T47D (cell line): ENCODE measurements around the gene CNGB1.
"Not testable (repeated sequence)": the region's sequence is repeated elsewhere in the genome, so short reads cannot be mapped to it uniquely, and the experiment has no call there.

Experiments
- DNase-seq, 2 experiments: peaks; one replicate each; pipeline versions ENCODE4 v3.0.0 to v3.0.0-alpha.2; 2011 to 2012; ENCODE audit warnings: low read depth in 1 of 2, low spot score in 1 of 2
- JUND ChIP-seq: IDR thresholded peaks from 2 replicates; pipeline ENCODE4 v1.6.1; 2012; ENCODE audit warnings: low read depth
- in situ Hi-C: cut with HindIII; loops from 2 replicates; pipeline ENCODE4 v1.10.0; 2016; ENCODE audit warnings: low sequenced_read_pairs, low pct_unique_long_range_greater_than_20kb

CNGB1 gene

GRCh38 chr16:57951204-57951960, 19.5 kb downstream of the CNGB1 start:
- no peak for TF ChIP-seq JUND
- in situ Hi-C loops, result no loop called here
- DNase-seq, result no peak

- no peak for DNase-seq
- TF ChIP-seq JUND, result no peak
- in situ Hi-C loops, result no loop called here
These were observed 20.5 kb downstream of the CNGB1 start for GRCh38 chr16:57950382-57950781.

DNA sequence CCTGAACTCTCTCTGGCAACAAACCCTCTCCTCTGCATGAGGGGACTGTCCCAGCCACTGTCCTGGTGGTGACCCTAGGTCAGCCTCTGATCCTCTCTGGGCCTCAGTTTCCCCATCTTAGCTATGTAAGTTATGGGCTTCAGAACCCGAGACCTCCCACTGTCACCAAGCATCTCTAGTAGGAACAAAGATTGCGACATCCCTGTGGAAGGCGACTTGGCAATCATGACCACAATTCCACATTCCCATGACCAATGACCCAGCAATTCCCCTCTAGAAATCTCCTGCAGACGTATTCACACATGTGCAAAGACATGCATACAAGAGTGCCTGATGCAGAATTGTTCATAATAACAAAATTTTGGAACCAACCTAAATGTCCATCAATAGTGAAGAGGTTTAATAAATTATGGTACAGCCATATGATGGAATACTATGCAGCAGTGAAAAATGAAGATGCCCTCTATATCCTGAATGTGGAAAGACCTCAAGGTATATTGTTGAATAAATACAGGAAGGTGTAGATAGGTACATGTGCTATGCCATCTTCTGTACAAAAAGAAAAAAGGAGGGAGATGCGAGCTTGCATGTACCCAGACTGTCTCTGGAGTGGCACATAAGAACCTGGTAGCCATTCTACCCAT, 21.2 kb downstream of the CNGB1 start:
- DNase-seq, result no peak
- in situ Hi-C loops, result no loop called here
- TF ChIP-seq JUND, result no peak

GRCh38 chr16:57949013-57949412, 21.9 kb downstream of the CNGB1 start:
- no peak for DNase-seq
- in situ Hi-C loops, result no loop called here

GRCh38 chr16:57948027-57948426, 22.9 kb downstream of the CNGB1 start:
- in situ Hi-C loops, result no loop called here

More at GRCh38 chr16:57949013-57949412, 21.9 kb downstream of the CNGB1 start:
- TF ChIP-seq JUND, result no peak

GRCh38 chr16:57947261-57947660, 23.7 kb downstream of the CNGB1 start:
- in situ Hi-C loops, result no loop called here
- no peak for TF ChIP-seq JUND
- no peak for DNase-seq

More at GRCh38 chr16:57948027-57948426, 22.9 kb downstream of the CNGB1 start:
- no peak for DNase-seq
- no peak for TF ChIP-seq JUND

DNA sequence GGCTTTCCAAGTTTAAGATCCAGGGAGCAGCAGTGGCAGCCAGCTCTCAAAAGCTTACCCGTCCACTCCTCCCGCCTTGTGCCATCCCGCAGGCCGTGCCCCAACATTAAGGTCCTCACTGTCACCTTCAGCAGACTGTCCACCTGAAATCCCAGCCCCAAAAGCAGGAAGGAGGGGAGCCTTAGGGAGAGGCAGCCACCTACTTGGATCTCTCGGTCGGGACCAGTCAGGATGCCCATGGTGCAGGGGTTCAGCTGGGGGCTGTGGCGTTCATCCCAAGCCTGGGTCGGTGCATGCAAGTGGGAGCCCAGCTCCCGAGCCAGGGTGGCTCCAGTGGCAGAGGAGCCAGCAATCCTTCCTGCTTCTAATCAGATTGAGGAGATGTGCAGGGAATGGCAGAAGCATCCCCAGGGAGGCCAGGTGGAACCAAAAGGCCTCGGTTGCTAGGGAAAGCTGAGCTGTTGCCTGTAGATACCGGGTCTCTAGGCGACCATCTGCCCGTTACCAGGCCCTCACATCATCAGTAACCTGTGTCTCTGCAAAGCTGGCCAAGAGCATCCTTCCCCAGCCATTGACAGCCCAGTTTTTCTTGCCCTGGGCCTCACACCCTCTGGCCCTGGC, 24.6 kb downstream of the CNGB1 start:
- in situ Hi-C loops, result no loop called here
- DNase-seq, result no peak
- TF ChIP-seq JUND, result no peak

GRCh38 chr16:57945740-57946138, 25.2 kb downstream of the CNGB1 start:
- no peak for TF ChIP-seq JUND
- no peak for DNase-seq
- in situ Hi-C loops, result no loop called here

DNA sequence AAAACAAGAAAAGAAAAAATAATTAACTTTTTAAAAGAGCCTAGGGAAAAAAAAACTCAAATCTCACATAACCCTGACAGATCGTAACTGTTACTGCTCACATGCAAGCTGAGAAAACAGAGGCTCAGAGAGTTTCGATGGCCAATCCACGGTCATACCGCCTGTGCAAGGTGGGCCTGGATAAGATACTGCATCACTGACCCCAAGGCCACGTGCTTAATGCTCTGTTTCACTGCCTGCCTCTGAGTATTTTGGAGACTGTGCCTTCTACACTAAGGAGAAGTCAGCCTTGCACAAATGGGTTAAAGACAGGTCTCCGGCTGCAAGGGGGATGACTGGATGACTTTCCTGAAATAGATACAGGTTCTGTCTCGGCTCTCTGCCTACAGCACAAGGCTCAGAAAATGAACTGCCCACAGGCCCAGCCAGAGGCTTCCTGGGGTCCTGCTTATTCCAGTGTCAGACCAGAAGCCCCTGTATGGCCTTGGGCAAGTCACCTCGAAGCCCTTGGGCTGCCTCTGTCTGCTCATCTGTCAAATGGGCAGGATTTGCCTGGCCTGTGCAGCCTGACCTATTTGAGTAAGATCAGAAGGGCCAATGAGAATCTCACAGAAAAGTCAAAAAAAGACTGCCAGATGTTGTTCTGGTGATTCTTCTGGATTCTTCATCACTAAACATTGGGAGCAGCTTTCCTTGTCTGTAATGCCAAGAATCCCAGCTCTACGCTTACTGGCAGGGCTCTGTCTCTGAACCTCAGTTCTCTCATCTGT, 25.8 kb downstream of the CNGB1 start:
- no peak for TF ChIP-seq JUND
- DNase-seq, result no peak
- in situ Hi-C loops, result no loop called here

DNA sequence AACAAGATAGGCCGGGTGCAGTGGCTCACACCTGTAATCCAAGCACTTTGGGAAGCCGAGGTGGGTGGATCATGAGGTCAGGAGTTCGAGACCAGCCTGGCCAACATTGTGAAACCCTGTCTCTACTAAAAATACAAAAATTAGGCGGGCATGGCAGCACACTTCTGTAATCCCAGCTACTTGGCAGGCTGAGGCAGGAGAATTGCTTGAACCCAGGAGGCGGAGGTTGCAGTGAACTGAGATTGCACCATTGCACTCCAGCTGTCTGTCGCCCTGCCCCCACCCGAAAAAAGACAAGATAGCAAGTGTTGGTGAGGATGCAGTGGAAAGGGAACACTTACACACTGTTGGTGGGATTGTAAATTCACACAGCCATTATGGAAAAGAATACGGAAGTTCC, 27.5 kb downstream of the CNGB1 start:
- in situ Hi-C loops, DNase-seq: not testable (repeated sequence)

GRCh38 chr16:57941901-57942300, 29.0 kb downstream of the CNGB1 start:
- DNase-seq, in situ Hi-C loops: not testable (repeated sequence)

- in situ Hi-C loops, result no loop called here
- DNase-seq, result no peak
- TF ChIP-seq JUND, result no peak
These were observed 29.8 kb downstream of the CNGB1 start for GRCh38 chr16:57941016-57941664.
